OCI-LY1 (cell line): ENCODE results near the gene NRCAM.

Source experiments
- H2AFZ ChIP-seq: fragments of 200-600 bp; sonication (generic), shearing (Covaris generic); 2 replicates; pipeline ENCODE4 v1.6.0; 2014; ENCODE audit warnings: antibody characterized with exemption, mild to moderate bottlenecking, low read length
- H3F3A ChIP-seq: fragments of 200-600 bp; sonication (generic), shearing (Covaris generic); 2 replicates; pipeline ENCODE4 v1.6.0; 2014; ENCODE audit warnings: mild to moderate bottlenecking, antibody characterized with exemption, low read length, moderate library complexity; ENCODE audit not compliant: insufficient read depth
- H3K27ac ChIP-seq: fragments of 200-600 bp; sonication (generic); 2 replicates; pipeline ENCODE4 v1.5.1; 2014; ENCODE audit warnings: low read length, mixed run types, mild to moderate bottlenecking, low read depth; ENCODE audit not compliant: poor library complexity, severe bottlenecking
- H3K27me3 ChIP-seq: fragments of 200-600 bp; sonication (generic); 2 replicates; pipeline ENCODE4 v1.6.0; 2014; ENCODE audit warnings: antibody characterized with exemption, mild to moderate bottlenecking, low read length, moderate library complexity; ENCODE audit not compliant: insufficient read depth
- H3K36me3 ChIP-seq: fragments of 200-600 bp; sonication (generic); 2 replicates; pipeline ENCODE4 v1.6.1; 2014; ENCODE audit warnings: mild to moderate bottlenecking, antibody characterized with exemption, low read length, moderate library complexity, mixed read lengths; ENCODE audit not compliant: insufficient read depth
- H3K4me1 ChIP-seq: fragments of 200-600 bp; sonication (generic); 2 replicates; pipeline ENCODE4 v1.5.1; 2014; ENCODE audit warnings: mild to moderate bottlenecking, low read length, moderate library complexity; ENCODE audit not compliant: insufficient read depth, severe bottlenecking
- H3K4me2 ChIP-seq: fragments of 200-600 bp; sonication (generic), shearing (Covaris generic); 2 replicates; pipeline ENCODE4 v1.6.1; 2014; ENCODE audit warnings: low read length
- H3K4me3 ChIP-seq: fragments of 200-600 bp; sonication (generic); 2 replicates; pipeline ENCODE4 v1.5.1; 2014; ENCODE audit warnings: low read length, low read depth, mild to moderate bottlenecking, mixed read lengths; ENCODE audit not compliant: poor library complexity, severe bottlenecking
- H3K79me2 ChIP-seq: fragments of 200-600 bp; shearing (Covaris generic); 2 replicates; pipeline ENCODE4 v1.6.1; 2016; ENCODE audit warnings: mixed run types, low read length, mixed read lengths; ENCODE audit not compliant: insufficient read depth
- H3K9ac ChIP-seq: fragments of 200-600 bp; sonication (generic), shearing (Covaris generic); 2 replicates; pipeline ENCODE4 v1.6.1; 2014; ENCODE audit warnings: mild to moderate bottlenecking, low read length, mixed read lengths
- H3K9me2 ChIP-seq: fragments of 200-600 bp; sonication (generic), shearing (Covaris generic); 2 replicates; pipeline ENCODE4 v1.6.1; 2014; ENCODE audit warnings: low read depth, mild to moderate bottlenecking, low read length, mixed read lengths
- H3K9me3 ChIP-seq: fragments of 200-600 bp; shearing (Covaris generic); 2 replicates; pipeline ENCODE4 v1.6.1; 2014; ENCODE audit warnings: low read length, mixed read lengths
- H4K20me1 ChIP-seq: fragments of 200-600 bp; sonication (generic), shearing (Covaris generic); 2 replicates; pipeline ENCODE4 v1.6.0; 2016; ENCODE audit warnings: mild to moderate bottlenecking, low read length; ENCODE audit not compliant: insufficient read depth
- CTCF ChIP-seq: fragments of 200-600 bp; sonication (generic), shearing (Covaris generic); IDR thresholded peaks from 2 replicates; pipeline ENCODE4 v1.5.1; 2017; ENCODE audit warnings: mild to moderate bottlenecking, antibody characterized with exemption, low read length, moderate library complexity, mixed read lengths
- EZH2 ChIP-seq: fragments of 200-600 bp; sonication (generic), shearing (Covaris generic); IDR thresholded peaks from 2 replicates; pipeline ENCODE4 v1.8.0; 2017; ENCODE audit warnings: borderline replicate concordance, mixed run types, mild to moderate bottlenecking, antibody characterized with exemption, low read length, moderate library complexity, mixed read lengths

NRCAM gene

DNA sequence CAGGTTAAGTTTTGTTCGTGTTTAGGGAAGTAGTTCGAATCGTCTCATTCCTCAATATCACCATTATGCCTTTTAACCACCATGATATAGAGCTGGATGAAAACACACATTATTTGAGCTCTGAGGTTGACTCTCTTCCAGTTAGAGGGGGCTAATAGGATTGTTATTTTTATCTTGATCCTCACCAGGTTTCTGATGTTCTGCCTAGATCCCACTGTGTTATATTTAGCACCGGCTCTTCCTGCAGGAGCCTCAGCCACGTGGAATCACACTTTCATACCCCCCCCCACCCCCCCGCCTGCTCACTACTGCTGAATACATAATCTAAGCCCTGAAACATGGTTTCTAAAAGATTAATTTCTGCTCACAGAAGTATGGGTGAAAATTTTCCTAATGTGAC is 88.3 kb downstream of the NRCAM start:
- Histone ChIP-seq H3K27ac (no peak overlapping the region), H3K36me3 (no peaks in the 10 kb centered on the region), H4K20me1 (no peaks in the 10 kb centered on the region), H3K9me2 (no peaks in the 10 kb centered on the region), H3K9ac (no peak overlapping the region), H3K9me3 (no peaks in the 10 kb centered on the region), H3K4me3 (no peak overlapping the region), H2AFZ (no peak overlapping the region), H3K4me2 (no peak overlapping the region), H3K79me2 (no peaks in the 10 kb centered on the region), H3F3A (no peaks in the 10 kb centered on the region), H3K4me1 (no peaks in the 10 kb centered on the region), H3K27me3 (no peaks in the 10 kb centered on the region)
- no peak for TF ChIP-seq CTCF
- no peak for TF ChIP-seq EZH2

DNA sequence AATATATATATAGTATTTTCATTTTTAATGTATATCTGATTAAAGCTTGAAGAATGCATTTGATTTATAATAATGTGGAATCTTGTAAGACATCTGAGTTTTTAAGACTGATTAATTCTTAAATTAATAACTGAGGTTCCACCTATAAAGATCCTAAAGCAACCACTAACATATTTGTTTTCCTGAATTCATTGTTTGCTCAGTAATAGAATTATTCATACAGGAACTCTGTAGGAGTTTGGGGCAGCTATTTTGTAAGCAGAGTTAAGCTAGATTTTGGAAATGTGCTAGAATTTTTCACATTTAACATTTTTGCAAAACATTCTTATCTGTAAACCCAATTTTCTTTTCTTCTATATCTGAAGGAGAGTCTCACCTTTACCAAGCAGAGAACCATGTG is 88.9 kb downstream of the NRCAM start:
- Histone ChIP-seq H3K9me2 (no peaks in the 10 kb centered on the region), H3K9ac (no peak overlapping the region), H3F3A (no peaks in the 10 kb centered on the region), H3K36me3 (no peaks in the 10 kb centered on the region), H2AFZ (no peak overlapping the region), H3K9me3 (no peaks in the 10 kb centered on the region), H3K27me3 (no peaks in the 10 kb centered on the region), H3K4me2 (no peak overlapping the region), H3K4me1 (no peaks in the 10 kb centered on the region), H3K27ac (no peak overlapping the region), H3K79me2 (no peaks in the 10 kb centered on the region), H3K4me3 (no peak overlapping the region), H4K20me1 (no peaks in the 10 kb centered on the region)
- TF ChIP-seq EZH2 = no peak
- no peak for TF ChIP-seq CTCF

DNA sequence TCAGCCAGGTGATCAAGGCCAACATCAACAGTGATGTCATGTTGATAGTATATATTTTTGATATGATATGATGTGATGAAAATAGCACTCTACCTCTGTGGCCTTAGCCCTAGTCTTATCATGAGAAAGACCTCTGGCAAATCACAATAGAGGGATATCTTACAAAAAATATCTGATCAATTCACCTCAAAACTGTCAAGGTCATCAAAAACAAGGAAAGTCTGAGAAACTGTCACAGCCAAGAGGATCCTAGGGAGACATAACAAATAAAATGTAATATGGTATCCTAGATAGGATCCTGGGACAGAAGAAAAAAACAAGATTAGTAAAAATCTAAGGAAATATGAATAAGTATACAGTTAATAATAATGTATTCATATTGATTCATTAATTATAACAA is 92.6 kb downstream of the NRCAM start:
- no peaks in the 10 kb centered on the region for H4K20me1 ChIP-seq
- H3K36me3 ChIP-seq = no peaks in the 10 kb centered on the region
- H3K4me1 ChIP-seq = no peaks in the 10 kb centered on the region
- H3F3A ChIP-seq = no peaks in the 10 kb centered on the region
- no peaks in the 10 kb centered on the region for H3K79me2 ChIP-seq
- H3K4me2 ChIP-seq = no peak overlapping the region
- no peak overlapping the region for H3K4me3 ChIP-seq
- H3K27me3 ChIP-seq = no peaks in the 10 kb centered on the region
- H3K9me3 ChIP-seq = no peaks in the 10 kb centered on the region
- H3K27ac ChIP-seq = no peak overlapping the region
- TF ChIP-seq CTCF (no peak), EZH2 (no peak)
- H3K9me2 ChIP-seq = no peaks in the 10 kb centered on the region
- H3K9ac ChIP-seq = no peak overlapping the region
- H2AFZ ChIP-seq = no peak overlapping the region
